HCT116 (cell line): Measurements from ENCODE around the gene MYH11.

ENCODE experiments used
- CTCF ChIP-seq, 3 experiments: fragments of 200-600 bp in 1 of 3; sonication (generic) in 1 of 3; IDR thresholded peaks in 2 of 3; conservative IDR thresholded peaks in 1 of 3; 2 replicates each; pipeline ENCODE4 v1.5.1; 2012 to 2017; ENCODE audit warnings: low read depth in 2 of 3, low read length in 2 of 3, antibody characterized with exemption in 1 of 3, borderline replicate concordance in 1 of 3, control low read depth in 1 of 3, mild to moderate bottlenecking in 1 of 3, mixed read lengths in 1 of 3, mixed run types in 1 of 3, moderate library complexity in 1 of 3; ENCODE audit not compliant: insufficient read depth in 1 of 3
- EZH2 ChIP-seq: fragments of 200-600 bp; sonication (generic); IDR thresholded peaks from 2 replicates; pipeline ENCODE4 v1.6.1; 2017; ENCODE audit warnings: antibody characterized with exemption, mixed run types
- EZH2phosphoT487 ChIP-seq: fragments of 200-600 bp; IDR thresholded peaks from 2 replicates; pipeline ENCODE4 v1.6.1; 2018; ENCODE audit warnings: antibody characterized with exemption, borderline replicate concordance
- POLR2A ChIP-seq: IDR thresholded peaks from 2 replicates; pipeline ENCODE4 v1.7.0; 2011; ENCODE audit warnings: borderline replicate concordance; ENCODE audit not compliant: insufficient read depth, insufficient read length; ENCODE audit errors: extremely low read depth
- POLR2AphosphoS5 ChIP-seq: IDR thresholded peaks from 2 replicates; pipeline ENCODE4 v1.6.1; 2011; ENCODE audit warnings: mild to moderate bottlenecking, low read depth, low read length, moderate library complexity
- TCF7L2 ChIP-seq: IDR thresholded peaks from 2 replicates; pipeline ENCODE4 v1.7.0; 2011; ENCODE audit warnings: borderline replicate concordance, inconsistent platforms; ENCODE audit not compliant: insufficient read depth, insufficient read length; ENCODE audit errors: extremely low read depth

- TF ChIP-seq CTCF (IDR thresholded peaks at IDR 0.05 in 2 of 3, conservative IDR thresholded peaks at IDR 0.05 in 1 of 3; ENCODE audit: borderline replicate concordance in 1 of 3, insufficient read depth in 1 of 3, low read depth in 2 of 3, low read length in 2 of 3) (no peak), EZH2 (no peak), EZH2phosphoT487 (no peak), POLR2AphosphoS5 (no peak), TCF7L2 (no peak), POLR2A (no peak)
Measured at GRCh38 chr16:15749371-15749770, 107.5 kb downstream of the MYH11 start.
